Adipose tissue (tissue), 3 donors: ENCODE results near the gene SYCE1L. TPM values are rescaled to one million over a fixed set of nuclear protein-coding genes. Genes with fewer than 3 reads are reported as not detected.
A peak's percentile ranks its signal among the peaks of the same experiment; 100 is the strongest.
"Not testable (repeated sequence)": the region's sequence is repeated elsewhere in the genome, so short reads cannot be mapped to it uniquely, and the experiment has no call there.

Source experiments
- H3K27ac ChIP-seq: one replicate; pipeline ENCODE4 v1.5.1; 2013; ENCODE audit warnings: low read depth, low read length
- WGBS, 3 donors: extraction: QIAGEN DNeasy Blood & Tissue Kit; methylation state at CpG; one replicate each; pipeline ENCODE4 v1.1.7; 2013; 5-methylcytosine and 5-hydroxymethylcytosine counted together
- polyA plus RNA-seq, 3 donors: library from polyadenylated mRNA; stranded (reverse); fragments of 200-250 nt; gene quantifications; one replicate each; pipeline ENCODE4 v1.2.3, GENCODE V29; 2013
- donor health status: healthy with polysubstance abuse.
- donor health status: Bipolar disorder and iron deficiency.
- donor health status: healthy.

SYCE1L gene
- 1 to 10 TPM in 2 of 3 donors, under 1 TPM in 1; 0.68 to 6.9 (median 1.2) TPM for polyA plus RNA-seq

- 89 to 96% (median 94%) methylated on average over 18 of the region's 18 CpGs for WGBS, 3 donors
- no peak within 1 kb of the TSS for H3K27ac ChIP-seq
Measured at GRCh38 chr16:77199211-77199610, at the start of gene SYCE1L. Gene SYCE1L, plus strand, starts transcription at chr16:77199408. Its CDS starts 44 bp downstream, at chr16:77199452.

- H3K27ac ChIP-seq = no peak overlapping the region
- 27 to 48% (median 40%) methylated on average over 3 of the region's 3 CpGs for WGBS, 3 donors
Measured at GRCh38 chr16:77157346-77158058, 41.7 kb upstream of the SYCE1L start.

- no peak overlapping the region for H3K27ac ChIP-seq
- WGBS, 3 donors = 70 to 86% (median 79%) methylated on average over 6 of the region's 6 CpGs
Measured at GRCh38 chr16:77158293-77158692, 40.9 kb upstream of the SYCE1L start.

- 83 to 86% (median 85%) methylated on average over 2 of the region's 2 CpGs for WGBS, 3 donors
- H3K27ac ChIP-seq = no peak overlapping the region
Measured at GRCh38 chr16:77165006-77165405, 34.2 kb upstream of the SYCE1L start.

GRCh38 chr16:77165536-77166236 is 33.5 kb upstream of the SYCE1L start:
- 66 to 80% (median 79%) methylated on average over 9 of the region's 9 CpGs for WGBS, 3 donors
- H3K27ac ChIP-seq = not testable (repeated sequence)

- 52 to 72% (median 60%) methylated on average over 2 of the region's 2 CpGs for WGBS, 3 donors
- H3K27ac ChIP-seq = no peak overlapping the region
Measured at GRCh38 chr16:77166726-77167125, 32.5 kb upstream of the SYCE1L start.

GRCh38 chr16:77168901-77169300 is 30.3 kb upstream of the SYCE1L start:
- 61 to 68% (median 64%) methylated on average over 4 of the region's 4 CpGs for WGBS, 3 donors
- H3K27ac ChIP-seq = no peak overlapping the region

- H3K27ac ChIP-seq = no peak overlapping the region
- WGBS, 3 donors = 17 to 22% (median 19%) methylated on average over 6 of the region's 6 CpGs
Measured at GRCh38 chr16:77169650-77170236, 29.5 kb upstream of the SYCE1L start.

GRCh38 chr16:77170805-77171204 is 28.4 kb upstream of the SYCE1L start:
- WGBS, 3 donors = 55 to 65% (median 58%) methylated on average over 4 of the region's 4 CpGs
- no peak overlapping the region for H3K27ac ChIP-seq

GRCh38 chr16:77171745-77172635 is 27.2 kb upstream of the SYCE1L start:
- no peak overlapping the region for H3K27ac ChIP-seq
- 57 to 65% (median 57%) methylated on average over 5 of the region's 5 CpGs for WGBS, 3 donors

GRCh38 chr16:77172951-77173350 is 26.3 kb upstream of the SYCE1L start:
- H3K27ac ChIP-seq = no peak overlapping the region

GRCh38 chr16:77183137-77183536 is 16.1 kb upstream of the SYCE1L start:
- 70 to 78% (median 74%) methylated on average over 1 of the region's 1 CpG for WGBS, 3 donors
- no peak overlapping the region for H3K27ac ChIP-seq

GRCh38 chr16:77186298-77186697 is 12.9 kb upstream of the SYCE1L start:
- 91 to 100% (median 92%) methylated on average over 1 of the region's 1 CpG for WGBS, 3 donors

GRCh38 chr16:77190190-77190477 is 9.1 kb upstream of the SYCE1L start:
- peak overlapping the region; percentile 35 for H3K27ac ChIP-seq
- WGBS, 3 donors = 0 to 1% (median 0%) methylated on average over 19 of the region's 19 CpGs

More at GRCh38 chr16:77186298-77186697, 12.9 kb upstream of the SYCE1L start:
- not testable (repeated sequence) for H3K27ac ChIP-seq

- H3K27ac ChIP-seq = peak within 1 kb of the TSS; percentile 94
- WGBS, 3 donors = 0% methylated on average over 63 of the region's 63 CpGs
Measured at GRCh38 chr16:77190478-77191258, 8.5 kb upstream of the SYCE1L start, which contains the start of gene MON1B. Gene MON1B, plus strand, starts transcription at chr16:77191190. Its CDS starts 296 bp downstream, at chr16:77191486.

GRCh38 chr16:77191259-77191969 is 7.8 kb upstream of the SYCE1L start:
- peak overlapping the region; percentile 94 for H3K27ac ChIP-seq
- WGBS, 3 donors = 4 to 5% (median 4%) methylated on average over 24 of the region's 24 CpGs

- no peak overlapping the region for H3K27ac ChIP-seq
- WGBS, 3 donors = 96 to 99% (median 98%) methylated on average over 13 of the region's 13 CpGs
Measured at GRCh38 chr16:77193377-77193776, 5.8 kb upstream of the SYCE1L start.
